K562 treated with DMSO at 1 percent for 48 hours (cell line): ENCODE measurements around the gene C17orf78. TPM values are rescaled to one million over a fixed set of nuclear protein-coding genes. Genes with fewer than 3 reads are reported as not detected.

ENCODE experiments used
- total RNA-seq: library from RNA; unstranded; fragments of 300-600 nt; gene quantifications from 2 replicates; pipeline ENCODE4 v1.2.3, GENCODE V29; 2022; ENCODE audit warnings: low replicate concordance; ENCODE audit errors: extremely low read depth

C17orf78 gene
- total RNA-seq = not detected in 2 replicates

GRCh38 chr17:37375706-37376105 is at the start of gene C17orf78:
TSS of gene C17orf78 (plus strand) at chr17:37375985. CDS start at chr17:37376093, 108 bp downstream.

DNA sequence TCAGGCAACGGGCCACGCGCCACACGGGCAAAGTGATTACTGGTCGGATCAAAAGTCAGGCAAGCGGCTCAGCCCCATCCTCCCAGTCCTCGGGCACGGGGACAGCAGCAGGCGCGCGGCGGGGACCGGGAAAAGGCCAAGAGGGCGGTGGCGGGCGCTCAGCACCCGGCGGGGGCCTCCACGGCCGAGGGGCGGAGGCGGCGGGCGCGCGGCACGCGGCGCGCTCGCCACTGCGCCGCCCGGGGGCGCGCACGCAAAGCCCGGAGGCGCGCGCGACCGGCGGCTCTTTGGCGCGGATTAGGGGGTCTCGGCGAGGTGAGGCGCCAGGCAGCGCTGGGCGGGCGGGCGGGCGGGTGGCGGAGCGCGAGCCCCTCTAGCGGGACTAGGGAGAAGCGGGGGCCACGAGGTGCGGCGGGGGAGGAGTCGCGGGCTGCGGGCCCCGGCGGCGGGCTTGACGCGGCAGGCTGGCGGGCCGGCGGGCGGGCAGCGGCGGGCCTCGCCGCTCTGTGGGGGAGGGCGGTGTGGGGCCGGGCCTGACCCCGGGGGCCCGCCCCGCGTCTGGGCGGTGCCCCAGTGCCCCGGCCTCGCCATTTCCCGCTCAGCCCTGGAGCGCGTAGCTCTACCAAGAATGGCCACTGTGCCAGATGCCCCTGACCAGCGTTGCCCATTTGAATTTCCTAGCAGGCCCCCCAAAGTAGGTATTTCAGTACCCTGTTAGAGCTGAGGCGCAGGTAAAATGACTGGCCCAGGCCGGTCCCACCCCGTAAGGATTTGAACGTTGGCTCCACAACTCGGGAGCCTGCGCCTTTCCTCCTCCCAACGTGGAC is 31.1 kb downstream of the C17orf78 start, which contains the start of the genes ACACA and TADA2A:
ACACA (minus strand) TSS at position 202 of the 827 bp plus-strand sequence. CDS start 537 bp downstream, outside the sequence.
TADA2A (plus strand) TSS at position 252 of the 827 bp plus-strand sequence. CDS start 4,480 bp downstream, outside the sequence.

Other genes starting within 250 kb of the C17orf78 start
- not detected in 2 replicates for gene ACACA, start 30.9 kb downstream of the C17orf78 start, total RNA-seq
- gene TADA2A, start 30.9 kb downstream of the C17orf78 start, total RNA-seq = not detected in 2 replicates
- not detected in 2 replicates for gene DUSP14, start 113.9 kb downstream of the C17orf78 start, total RNA-seq
- gene SYNRG, start 233.4 kb downstream of the C17orf78 start, total RNA-seq = not detected in 2 replicates